NCI-H2196 treated with DMSO at 0.1 percent for 48 hours (cell line): Measurements from ENCODE around the gene TRIM8.
"Not testable (repeated sequence)": the region's sequence is repeated elsewhere in the genome, so short reads cannot be mapped to it uniquely, and the experiment has no call there.

ENCODE experiments used
- DNase-seq: peaks from one replicate; lab custom pipeline; 2025; ENCODE audit not compliant: unreplicated experiment; lab: John Stamatoyannopoulos, UW

TRIM8 gene

DNA sequence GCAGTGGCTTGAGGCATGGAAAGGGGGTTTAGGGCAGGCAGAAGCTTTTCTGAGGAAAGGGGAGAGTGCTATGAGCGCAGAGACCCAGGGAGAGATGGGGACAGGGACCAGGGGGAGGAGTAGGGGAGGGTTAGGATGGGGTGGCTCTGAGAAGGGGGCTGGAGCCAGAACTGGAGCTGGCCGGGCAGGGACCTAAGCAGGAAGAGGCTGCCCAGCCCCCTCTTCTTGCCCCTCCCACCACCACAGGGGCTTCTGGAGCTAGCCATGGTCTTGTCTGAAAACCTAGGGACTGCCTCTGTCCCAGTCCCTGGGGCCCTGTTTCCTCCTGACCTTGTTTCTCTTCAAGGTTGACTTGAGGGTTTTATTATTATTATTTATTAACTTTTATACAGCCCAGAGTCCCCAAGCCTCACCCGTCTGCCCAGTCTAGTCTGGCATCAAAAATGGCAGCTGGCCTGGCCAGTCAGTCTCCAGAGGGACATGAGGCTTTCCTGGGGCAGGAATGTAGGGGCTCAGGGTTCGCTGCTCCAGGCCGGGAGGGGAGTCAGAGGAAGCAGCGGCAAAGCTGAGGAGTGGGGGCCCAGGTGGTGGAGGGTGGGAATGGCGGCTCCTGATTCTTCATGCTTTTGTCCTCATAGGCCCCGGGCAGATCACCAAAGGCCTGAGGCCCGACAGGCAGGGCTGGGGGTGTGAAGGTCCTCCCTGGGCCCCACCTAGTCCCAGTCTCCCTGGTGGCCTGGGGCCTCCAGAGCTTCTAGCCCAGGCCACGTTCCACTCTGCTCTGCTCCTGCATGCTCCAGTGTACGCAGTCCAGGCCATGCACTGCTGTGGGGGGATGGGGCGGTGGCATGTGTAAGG is 5.7 kb downstream of the TRIM8 start:
- no peak for DNase-seq

DNA sequence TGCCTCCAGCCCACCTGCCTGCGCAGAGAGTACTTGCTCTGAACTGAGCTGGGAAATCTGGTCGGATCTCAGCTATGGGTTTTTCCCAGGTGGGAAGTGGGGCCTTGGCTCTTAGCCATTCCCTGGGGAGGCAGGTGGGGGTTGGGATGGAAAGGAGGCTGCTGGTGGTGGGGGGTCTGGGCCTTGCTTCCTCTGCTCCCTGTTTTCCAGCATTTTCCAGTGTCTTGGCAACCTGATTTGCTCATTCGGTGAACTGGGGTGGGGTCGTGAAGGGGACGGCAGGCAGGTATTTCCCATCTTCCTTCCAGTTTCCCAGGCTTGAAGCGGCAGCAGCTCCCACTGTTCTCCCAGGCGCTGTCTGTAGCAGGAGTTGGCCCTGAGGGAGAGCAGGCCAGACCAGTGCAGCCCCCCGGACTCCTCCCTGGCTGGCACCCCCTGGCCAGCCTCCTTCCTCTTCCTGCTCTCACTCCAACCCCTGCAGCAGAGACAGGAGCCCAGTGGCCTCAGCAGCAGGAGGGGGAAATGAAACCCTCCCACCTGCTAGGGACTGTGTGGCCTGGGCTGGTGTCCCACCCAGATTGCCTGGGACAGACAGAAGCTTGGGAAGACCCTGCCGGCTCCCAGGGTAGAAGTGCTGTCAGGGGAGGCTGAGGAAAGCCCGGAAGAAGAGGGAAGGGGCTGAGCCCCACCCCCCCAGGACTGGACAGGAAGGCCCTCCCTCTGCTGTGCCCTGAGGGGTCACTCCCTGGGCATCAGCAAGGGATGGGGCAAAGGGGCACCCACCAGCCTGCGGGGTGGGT is 6.6 kb downstream of the TRIM8 start:
- no peak for DNase-seq

DNA sequence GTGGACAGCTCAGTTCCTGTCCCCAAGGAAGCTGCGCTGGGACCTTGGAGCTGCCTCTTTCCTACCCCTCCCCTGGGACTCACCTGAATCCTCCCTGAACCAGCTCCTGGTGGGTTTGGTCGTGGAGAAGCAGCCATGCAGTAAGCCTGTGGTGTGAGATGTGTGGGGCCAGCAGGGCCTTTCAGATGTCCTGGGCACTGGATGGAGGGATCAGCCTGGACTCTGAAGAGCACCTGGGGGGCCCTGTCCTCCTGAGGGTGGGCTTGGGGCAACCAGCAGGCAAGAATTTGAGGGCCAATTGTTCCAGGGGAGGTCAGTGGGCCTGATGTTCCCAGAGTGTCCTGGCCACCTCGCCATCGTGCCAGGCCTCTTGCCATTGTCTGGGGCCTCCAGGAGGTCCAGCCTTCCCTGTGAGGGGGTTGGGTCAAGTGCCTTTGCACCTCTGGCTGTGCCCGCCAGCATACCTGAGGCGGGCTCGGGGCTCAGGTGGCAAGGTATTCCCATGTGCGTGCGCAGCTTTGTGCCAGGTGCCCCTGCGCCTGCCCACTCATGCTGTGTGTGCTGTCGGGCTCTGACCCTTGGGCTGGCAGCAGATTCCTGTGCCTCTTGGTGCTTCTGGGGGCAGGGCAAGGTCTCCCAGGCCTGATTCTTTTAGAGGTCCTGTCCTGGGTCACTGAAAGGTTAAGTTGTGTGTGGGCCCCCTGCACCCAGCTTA is 7.3 kb downstream of the TRIM8 start:
- DNase-seq = no peak

DNA sequence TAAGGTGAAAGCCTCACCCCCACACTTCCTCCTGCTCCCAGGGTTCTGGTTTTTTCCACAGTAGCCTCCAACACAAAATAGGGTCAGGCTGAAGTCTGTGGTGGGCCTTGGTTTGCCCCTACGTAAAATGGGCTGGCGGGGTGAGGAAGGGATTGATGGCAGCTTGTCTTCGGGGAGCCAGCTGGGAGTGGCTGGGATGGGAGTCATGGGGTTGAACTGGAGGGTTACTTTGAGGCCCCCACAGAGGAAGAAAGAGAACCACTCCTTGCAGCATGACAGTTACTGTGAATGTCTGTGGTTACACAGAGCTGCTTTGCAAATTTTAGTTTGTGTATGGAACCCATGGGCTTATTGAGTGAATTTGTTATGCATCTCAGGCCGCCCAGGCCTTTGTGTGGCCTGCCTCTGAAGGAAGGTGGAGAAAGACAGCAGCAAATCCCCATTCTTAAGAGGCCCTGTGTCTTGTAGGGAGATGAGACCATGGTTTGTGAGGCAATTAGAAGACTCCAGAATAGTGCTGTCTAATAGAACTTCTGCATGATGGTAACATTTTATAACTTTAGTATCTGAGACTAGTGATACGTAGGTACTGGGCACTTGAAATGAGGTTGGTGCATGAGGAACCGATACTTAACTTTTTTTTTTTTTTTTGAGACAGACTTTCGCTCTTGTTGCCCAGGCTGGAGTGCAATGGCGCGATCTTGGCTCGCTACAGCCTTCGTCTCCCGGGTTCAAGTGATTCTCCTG is 8.1 kb downstream of the TRIM8 start:
- no peak for DNase-seq

DNA sequence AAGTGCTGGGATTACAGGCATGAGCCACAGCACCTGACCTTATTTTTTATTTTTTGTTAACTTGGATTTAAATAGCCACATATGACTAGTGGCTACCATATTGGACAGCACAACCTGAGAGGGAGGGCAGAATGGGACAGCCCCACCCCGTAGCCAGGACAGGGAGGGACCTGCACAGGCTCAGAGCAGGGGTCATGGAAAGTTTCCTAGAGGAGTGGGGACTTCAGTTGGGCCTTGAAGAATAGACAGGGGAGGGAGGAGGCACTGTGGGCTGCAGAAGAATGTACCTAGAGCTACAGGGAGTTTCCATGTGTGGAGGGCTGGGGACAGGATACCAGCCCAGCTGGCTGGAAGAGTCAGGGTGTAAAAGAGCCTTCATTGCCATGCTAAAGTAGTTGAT is 8.8 kb downstream of the TRIM8 start:
- DNase-seq = no peak

DNA sequence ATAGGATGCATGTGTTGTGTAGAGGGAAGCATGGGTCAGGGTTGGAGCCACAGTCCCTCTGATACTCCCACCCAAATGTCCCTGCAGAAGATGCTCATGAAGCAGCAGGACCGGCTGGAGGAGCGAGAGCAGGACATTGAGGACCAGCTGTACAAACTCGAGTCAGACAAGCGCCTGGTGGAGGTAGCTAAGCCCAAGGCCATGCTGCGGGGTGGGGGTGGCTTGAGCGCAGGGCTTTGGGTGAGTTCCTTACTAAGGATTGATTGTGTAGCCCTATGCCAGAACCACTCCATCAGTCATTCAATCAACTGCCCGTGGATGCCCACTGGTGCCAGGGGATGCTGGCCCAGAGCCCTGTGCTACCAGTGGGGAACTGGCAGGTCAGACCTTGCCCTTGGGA is 10.3 kb downstream of the TRIM8 start:
- DNase-seq = no peak

DNA sequence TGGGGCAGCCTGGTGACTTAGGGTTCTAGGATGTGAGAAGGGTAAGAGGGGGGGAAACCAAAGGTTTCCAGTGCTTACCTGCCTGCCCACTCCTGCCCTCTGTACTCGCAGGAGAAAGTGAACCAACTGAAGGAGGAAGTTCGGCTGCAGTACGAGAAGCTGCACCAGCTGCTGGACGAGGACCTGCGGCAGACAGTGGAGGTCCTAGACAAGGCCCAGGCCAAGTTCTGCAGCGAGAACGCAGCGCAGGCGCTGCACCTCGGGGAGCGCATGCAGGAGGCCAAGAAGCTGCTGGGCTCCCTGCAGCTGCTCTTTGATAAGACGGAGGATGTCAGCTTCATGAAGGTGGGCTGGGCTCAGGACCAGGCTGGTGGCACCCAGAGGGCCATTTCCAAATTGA is 10.7 kb downstream of the TRIM8 start:
- no peak for DNase-seq

DNA sequence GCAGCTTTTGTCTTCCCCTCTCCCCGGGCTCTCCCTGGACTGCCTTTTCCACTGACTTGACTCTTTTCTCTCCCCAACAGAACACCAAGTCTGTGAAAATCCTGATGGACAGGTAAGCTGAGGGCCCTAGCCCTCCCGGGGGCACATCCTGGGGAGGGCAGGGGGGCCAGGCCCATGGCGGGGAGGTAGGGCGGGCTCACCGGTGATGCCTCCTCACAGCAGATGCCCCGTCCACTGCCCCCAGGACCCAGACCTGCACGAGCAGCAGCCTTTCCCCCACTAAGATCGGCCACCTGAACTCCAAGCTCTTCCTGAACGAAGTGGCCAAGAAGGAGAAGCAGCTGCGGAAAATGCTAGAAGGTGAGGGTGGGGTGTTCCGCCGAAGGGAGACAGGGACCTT is 11.7 kb downstream of the TRIM8 start:
- DNase-seq = no peak

DNA sequence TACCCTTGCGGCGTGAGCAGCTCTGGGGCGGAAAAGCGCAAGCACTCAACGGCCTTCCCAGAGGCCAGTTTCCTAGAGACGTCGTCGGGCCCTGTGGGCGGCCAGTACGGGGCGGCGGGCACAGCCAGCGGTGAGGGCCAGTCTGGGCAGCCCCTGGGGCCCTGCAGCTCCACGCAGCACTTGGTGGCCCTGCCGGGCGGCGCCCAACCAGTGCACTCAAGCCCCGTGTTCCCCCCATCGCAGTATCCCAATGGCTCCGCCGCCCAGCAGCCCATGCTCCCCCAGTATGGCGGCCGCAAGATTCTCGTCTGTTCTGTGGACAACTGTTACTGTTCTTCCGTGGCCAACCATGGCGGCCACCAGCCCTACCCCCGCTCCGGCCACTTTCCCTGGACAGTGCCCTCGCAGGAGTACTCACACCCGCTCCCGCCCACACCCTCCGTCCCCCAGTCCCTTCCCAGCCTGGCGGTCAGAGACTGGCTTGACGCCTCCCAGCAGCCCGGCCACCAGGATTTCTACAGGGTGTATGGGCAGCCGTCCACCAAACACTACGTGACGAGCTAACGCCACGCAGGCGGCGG is 12.6 kb downstream of the TRIM8 start:
- no peak for DNase-seq

DNA sequence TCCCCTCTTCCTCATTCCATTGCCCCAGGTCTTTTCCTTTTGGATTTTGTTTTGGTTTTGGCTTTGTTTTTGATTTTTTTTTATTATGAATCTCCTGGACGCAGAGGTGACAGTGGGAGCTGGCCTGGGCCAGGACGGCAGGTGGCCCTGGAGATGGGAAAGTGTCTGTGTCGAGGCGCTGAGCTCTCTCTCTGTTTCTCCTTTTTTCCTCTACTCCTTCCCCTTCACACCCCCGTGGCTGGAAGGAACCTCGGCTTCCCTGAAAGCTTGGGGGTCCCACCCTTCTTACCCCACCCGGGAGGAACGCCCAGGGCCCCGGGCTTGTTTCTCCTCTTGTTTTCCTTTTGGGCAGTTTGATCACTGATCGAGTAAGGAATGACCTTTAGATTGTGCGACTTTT is 13.2 kb downstream of the TRIM8 start:
- DNase-seq = no peak

DNA sequence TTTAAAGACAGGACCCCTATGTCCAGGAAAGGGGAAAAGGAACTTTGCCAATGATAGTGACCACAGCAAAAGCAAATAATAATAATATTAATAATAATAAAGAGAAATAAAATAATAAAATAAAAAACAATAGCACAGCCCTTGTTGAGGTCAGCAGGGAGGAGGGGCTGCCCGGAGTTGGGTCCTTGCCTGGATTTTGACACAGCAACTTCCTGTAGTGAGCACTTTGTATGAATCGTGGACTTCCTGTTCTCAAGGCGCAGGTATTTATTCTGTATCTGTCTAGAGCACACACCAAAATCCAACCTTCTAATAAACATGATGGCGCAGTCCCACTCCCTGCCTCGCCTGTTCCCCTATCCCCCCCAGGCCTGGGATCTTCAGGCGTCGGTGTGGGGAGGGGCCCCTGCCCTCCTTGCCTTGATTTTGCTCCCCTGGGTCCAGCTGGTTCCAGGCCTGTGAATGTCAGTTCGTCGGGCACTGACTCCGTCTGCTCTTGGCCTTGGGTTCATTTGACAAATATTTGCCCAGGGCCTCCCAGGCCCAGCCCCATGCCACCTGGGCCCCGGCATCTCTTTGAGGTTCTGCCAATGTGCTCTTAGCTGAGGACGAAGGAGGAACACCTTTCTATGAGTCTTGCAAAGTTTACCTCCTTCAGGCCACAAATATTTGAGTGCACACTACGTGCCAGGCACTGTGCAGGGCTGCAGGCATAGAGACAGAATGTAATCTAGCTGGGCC is 13.9 kb downstream of the TRIM8 start:
- DNase-seq = peak; percentile 15

DNA sequence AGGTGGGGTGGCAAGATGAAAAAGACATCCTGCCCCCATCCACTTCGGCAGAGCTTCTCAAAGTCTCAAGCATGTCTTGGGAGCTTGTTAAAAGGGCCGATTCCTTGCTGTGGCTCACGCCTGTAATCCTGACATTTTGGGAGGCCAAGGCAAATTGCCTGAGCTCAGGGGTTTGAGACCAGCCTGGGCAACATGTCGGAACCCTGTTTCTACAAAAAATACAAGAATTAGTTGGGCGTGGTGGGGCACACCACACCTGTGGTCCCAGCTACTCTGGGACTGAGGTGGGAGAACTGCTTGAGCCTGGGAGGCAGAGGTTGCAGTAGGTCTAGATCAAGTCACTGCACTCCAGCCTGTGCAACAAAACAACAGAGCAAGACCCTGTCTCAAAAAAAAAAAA is 14.5 kb downstream of the TRIM8 start:
- DNase-seq = no peak

DNA sequence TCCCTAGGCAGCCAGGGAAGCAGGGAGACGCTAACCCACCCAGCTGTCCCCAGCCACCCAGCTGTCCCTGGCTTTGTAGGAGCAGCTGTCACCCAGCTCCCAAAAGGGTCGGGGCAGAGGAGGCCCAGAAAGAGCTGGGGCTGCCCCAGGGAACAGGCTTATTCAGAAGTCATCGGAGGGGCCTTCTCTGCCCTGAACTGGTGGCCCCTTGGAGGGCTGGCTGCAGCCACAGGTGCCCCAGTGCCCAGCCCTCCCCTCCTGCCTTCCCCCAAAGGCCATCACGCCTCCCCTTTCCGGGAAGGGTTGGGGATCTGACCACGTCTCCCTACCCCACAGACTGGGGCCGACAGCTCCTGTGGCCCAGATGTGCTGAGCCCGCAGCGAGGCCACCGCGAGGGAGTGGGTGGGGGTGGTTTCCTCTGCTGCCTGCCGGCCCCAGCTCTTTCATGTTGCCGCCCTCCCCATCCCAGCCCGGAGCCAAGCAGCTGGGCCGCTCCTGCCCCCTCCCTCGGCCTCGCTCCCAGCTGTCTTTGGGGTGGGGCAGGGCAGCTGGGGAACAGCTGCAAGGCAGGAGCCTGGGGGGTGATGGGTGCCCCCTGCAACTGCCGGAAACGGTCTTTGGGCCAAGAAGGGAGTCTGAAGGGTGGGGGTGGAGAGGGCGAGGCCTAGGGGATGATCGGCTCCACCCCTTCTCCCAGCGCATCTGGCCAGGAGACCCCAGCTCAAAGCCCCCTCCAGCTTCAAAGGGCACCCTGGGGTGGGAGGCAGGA is 16.8 kb downstream of the TRIM8 start:
- no peak for DNase-seq

DNA sequence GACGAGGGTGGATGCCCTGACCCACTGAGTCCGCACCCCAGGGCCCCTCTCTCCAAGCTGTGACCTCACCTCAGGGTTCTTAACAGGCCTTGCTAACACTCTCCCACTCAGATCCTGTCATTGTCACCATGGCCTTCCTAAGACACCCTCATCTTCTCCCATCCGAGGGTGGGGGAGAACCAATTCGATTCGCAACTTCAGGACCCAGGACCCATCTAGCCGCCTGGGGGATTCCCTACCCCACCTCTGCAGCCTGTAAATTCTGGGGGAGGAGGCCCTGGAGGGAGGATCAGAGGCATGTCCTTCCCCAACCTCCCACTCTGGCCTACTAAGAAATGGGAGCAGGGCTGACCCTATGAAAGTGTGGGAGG is 17.4 kb downstream of the TRIM8 start:
- no peak for DNase-seq

DNA sequence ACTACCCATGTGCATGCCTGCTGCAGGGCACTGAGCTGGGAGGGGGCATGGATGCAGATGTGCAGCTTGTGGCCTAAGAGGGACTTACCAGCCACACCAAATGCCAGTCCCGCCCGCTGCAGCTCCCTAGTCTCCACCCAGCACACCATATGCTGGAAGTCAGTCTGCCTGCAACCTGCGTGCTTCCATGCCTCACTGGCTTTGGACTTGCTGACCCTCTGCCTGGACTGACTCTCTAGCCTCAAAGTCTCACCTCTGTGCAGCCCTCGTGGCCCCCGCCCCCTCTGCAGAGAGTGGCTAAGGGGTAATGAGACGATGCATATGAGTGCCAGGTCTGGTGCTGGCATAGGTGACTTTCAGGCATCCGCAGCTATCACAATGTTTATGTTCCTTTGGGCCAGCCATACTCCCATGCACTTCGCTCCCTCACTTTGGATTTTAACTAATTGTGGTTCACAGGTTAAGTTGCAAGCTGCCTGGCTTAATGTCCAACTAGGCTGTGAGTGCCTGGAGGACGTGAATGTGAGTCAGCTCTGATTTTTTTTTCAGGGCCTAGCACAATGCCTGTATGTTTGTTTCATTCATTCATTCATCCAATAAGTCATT is 21.7 kb downstream of the TRIM8 start:
- no peak for DNase-seq

DNA sequence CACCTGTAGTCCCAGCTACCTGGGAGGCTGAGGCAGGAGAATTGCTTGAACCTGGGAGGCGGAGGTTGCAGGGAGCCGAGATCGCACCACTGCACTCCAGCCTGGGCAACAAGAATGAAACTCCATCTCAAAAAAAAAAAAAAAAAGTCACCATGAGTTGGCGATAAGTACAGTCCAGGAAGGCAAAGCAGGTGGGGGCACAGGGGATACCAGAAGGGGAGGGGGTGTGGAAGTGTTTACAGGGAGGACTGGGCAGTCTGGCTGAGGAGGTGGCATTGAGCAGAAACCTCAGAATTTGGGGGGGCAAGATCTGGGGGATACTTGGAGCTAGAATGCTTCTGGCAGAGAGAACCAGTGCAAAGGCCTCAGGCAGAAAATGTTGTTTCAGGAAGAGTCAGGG is 23.1 kb downstream of the TRIM8 start:
- not testable (repeated sequence) for DNase-seq

DNA sequence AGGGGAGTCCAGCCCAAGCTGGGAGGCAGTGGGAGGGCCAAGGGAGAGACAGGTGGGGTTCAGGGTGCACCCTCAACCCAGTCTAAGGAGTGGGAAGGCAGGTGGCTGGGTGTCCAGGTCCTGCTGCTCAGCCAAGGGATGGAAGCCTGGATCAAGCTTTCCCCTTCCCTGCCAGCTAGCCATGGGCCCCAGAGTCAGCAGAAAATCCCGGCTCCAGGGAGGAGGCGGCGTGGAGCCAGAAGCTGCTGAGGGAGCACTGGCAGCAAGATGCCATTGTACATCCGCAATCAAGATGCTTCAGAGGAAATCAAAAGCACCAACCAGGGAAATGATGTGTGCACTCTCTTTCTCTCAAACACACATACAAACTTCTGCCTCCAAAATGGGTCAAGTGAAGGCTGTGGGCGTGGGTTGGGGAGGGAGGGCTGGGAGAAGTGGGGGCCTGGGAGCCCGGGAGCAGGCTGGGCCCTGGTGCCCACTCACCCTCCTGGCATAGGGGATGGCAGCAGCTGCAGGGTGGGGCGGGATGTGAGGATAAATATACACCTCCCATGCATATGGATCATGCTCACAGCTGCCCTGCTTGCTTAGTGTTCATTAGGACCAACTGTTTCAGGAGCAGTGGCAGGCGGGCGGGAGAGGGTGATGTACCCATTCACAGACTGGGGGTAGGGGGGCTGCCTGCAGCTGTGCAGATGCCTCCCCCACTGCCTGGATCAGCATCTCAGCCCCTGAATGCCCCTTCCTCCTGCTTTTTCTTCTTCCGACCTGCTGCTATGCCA is 24.2 kb downstream of the TRIM8 start:
- DNase-seq = no peak
